OCI-LY1 (cell line): ENCODE results near the gene ARHGAP33.

Experiments used
- CTCF ChIP-seq: fragments of 200-600 bp; sonication (generic), shearing (Covaris generic); IDR thresholded peaks from 2 replicates; pipeline ENCODE4 v1.5.1; 2017; ENCODE audit warnings: mild to moderate bottlenecking, antibody characterized with exemption, low read length, moderate library complexity, mixed read lengths
- EZH2 ChIP-seq: fragments of 200-600 bp; sonication (generic), shearing (Covaris generic); IDR thresholded peaks from 2 replicates; pipeline ENCODE4 v1.8.0; 2017; ENCODE audit warnings: borderline replicate concordance, mixed run types, mild to moderate bottlenecking, antibody characterized with exemption, low read length, moderate library complexity, mixed read lengths

- no peak for TF ChIP-seq CTCF
- TF ChIP-seq EZH2, result no peak
Observed at GRCh38 chr19:35775298-35776101, at the start of gene ARHGAP33.
